HG02798 (cell line): Measurements from ENCODE around the gene KCNK5.

Source experiments
- ATAC-seq: cut with Tn5 transposase; IDR thresholded peaks from one replicate; pipeline ENCODE4 v1.9.1; 2021; ENCODE audit warnings: mild to moderate bottlenecking; ENCODE audit not compliant: unreplicated experiment, poor library complexity

The KCNK5 gene

DNA sequence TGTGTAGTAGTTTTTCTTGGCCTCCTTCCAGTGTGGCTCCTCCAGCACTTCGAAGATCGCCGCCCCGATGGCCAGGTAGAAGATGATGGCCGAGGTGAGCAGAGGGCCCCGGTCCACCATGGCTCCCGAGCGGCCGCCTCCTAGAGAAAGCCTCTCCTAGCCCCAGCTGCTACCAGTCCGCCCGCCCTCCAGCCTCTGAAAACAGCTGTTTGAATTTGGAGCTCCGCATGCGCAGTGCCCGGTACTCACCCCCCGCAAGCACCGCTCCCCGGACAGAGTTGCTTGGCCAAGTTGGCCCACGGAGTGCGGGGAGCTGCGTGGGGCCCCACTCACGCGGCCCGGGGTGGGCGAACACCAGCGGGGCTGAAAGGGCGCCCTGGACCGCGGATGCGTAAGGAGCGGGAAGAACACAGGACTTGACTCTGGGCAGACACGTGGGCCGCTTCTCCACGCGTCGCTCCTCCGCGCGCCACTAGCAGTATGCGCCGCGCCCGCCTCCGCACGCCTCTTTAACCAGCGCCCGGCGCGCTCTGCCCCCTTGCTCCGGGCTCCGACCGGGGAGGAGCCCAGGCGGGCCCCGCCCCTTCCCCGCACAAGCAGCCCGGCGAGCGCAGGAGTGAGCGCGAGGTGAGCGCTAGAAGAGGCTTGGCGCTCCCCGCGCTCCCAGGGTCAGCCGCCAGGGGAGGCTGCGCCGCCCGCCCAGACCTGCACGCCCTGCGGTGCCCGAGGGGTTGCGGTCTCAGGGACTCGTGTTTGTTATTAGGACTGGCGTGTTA, at the start of gene KCNK5:
TSS of gene KCNK5 (minus strand) at position 484 of the 776 bp plus-strand sequence. CDS start at position 120, 364 bp downstream.
- ATAC-seq = peak; percentile 86

DNA sequence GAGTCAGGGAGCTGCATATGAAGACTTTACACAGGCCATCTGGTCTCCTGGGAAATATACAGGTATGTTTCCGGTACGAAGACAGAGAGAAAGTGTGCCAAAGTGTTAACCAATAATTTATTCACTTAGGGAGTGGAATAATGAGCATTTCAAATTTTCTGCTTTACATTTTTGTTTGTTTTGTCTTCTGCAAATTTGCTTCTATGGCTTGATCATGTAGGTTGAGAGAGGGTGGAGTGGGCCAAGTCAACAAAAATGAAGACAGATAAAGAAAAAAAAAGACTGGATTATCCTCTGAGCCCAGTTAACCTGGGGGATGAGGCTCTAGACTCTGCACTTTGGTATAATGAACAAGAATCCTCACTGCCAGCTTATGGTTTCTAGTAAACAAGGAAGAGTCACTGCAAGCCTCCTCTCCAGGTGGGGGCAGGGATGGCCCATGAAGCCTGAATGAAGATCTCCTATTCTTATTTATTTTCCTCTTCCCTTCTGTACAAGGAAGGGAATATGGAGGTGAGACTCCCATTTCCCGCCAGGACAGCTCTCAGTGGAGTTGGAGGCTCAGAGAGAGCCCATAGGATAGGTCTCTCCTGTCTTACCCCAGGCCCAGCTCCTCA, 47.2 kb upstream of the KCNK5 start:
- no peak for ATAC-seq

DNA sequence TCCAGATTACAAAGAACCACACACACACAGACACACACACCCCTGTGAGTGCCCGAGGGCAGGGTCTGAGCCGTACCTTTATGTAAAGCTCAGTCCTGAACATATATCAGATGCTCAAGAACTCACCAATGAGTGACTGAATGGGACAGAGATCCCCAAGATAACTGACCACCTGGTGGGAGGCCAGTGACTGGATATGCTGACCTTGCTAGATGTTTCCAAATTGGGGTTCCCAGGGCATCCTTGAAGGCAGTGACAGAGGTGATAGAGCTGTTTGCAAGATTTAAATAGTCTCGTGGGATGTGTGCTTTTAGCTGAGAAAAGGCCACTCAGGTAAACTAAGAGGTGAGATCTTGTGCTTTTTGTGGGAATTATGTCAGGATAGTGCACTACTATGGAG, 45.6 kb upstream of the KCNK5 start:
- no peak for ATAC-seq

- no peak for ATAC-seq
These were observed 45.2 kb upstream of the KCNK5 start for GRCh38 chr6:39274471-39274870.

GRCh38 chr6:39273406-39273821, 44.1 kb upstream of the KCNK5 start:
- no peak for ATAC-seq

DNA sequence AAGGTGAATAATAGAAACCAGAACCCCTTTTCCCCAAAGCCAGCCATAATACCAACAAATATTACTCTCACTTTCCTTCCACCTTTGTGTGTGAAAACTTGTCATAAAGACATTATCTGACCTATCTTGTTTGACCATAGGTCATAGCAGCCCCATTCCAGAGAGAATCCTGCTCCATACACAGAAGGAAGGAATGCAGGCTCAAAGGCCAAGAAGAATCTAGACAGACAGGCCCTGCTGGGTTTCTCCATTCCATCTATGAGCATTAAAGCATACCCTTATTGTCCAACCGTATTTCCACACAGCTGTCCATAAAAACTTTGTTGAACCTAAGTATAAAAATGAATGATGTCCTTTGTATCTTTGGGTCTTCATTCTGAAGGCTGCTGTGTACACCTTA, 40.7 kb upstream of the KCNK5 start:
- ATAC-seq = no peak

DNA sequence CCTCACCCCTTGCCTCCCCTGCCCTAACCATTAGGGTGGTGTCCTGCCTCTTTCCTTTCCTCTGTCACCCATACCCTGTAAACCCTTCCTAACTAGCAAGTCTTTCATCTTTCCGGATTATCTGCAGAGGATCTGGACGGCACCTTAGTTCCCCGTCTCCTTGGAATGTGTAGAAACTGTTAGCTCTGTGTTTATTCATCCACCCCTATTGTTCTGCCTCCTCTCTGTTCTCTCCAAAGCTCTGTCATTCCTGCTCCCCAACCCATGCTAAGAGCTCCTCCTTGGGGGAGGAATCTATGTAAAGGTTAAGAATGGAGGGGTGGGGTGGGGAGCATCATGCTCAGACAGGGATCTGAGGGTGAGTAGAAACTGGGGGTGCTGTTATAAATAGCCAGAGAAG, 39.4 kb upstream of the KCNK5 start:
- ATAC-seq = no peak

DNA sequence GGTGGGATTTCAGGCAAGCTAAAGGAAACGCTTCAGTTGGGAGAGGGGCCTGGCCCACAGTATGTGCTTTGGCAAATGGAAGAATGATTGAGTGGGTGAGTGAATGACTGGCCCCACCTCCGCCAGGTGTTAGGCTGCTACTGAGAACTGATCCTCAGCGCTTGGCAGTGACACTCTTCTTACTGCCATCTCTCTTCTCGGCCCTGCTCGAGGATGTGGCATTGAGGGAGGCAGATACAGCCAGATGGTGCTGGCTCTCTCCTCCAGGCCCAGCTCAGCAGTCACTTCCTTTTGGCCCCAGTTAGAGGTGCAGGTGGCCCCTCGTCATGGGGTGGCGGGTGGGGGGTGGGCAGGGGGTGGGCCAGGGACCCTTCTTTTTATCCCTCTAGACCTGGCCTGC, 38.9 kb upstream of the KCNK5 start:
- ATAC-seq = no peak

DNA sequence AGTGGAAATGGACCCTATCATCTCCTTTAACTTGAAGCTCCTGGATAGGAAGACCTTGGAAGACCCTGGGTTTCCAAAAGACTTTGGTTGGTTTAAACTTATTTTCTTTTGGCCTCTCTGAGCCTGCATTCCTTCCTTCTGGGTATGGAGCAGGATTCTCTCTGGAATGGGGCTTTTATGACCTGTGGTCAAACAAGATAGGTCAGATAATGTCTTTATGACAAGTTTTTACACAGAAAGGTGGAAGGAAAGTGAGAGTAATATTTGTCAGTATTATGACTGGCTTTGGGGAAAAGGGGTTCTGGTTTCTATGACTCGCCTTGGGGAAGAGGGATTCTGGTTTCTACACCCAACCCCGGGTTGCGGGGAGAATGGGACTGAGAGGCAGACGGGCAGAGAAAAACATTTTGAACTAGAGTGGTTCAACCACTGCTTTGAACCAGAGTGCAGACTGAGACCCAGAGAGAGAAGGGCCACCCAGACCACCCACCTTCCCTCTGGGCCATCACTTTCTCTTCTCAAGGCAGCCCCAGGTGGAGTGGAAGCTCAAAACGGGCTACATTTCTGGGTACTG, 37.6 kb upstream of the KCNK5 start:
- ATAC-seq = no peak

DNA sequence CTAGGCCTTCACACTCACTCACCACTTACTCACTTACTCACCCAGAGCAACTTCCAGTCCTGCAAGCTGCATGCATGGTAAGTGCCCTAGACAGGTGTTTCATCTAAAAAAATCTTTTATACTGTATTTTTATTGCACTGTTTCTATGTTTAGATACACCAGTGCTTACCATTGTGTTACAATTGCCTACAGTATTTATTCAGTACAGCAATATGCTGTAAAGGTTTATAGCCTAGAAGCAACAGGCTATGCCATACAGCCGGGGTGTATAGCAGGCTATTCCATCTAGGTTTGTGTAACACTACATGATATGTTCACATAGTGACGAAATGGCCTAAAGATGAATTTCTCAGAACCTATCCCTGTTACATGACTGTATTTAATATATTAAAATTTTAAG, 37.1 kb upstream of the KCNK5 start:
- ATAC-seq = no peak

DNA sequence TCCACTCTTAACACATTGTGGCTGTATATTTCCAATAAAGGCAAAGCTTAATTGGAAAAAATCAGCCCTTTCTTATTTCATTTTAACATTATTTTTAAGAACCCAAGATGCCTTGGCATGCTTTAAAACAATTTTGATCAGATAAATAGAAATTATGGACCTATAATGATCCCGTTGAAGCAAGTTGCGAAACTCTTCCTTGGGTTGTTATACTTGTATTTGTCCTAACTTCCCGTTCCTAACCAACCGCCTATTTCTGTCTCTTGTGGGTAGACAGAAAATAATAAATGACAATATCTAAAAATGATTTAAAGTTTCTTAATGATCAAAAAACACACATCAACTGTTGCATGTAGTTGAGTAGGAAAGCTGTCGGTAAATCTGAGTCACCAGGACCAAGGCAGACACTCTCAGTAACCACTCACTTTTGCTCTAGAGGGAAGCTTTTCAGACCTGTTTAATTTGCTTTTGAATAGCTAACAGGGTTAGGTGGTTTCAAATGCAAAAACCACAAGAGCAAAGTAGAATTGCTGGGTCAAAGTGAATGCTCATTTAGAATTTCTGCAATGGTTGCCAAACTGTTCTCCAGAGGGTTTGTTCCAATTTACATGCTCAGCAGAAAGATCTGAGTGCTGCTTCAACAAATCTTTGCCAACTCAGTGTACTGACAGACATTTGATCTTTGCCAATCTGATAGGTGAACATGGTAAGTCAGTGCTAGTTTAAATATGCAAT, 34.2 kb upstream of the KCNK5 start:
- no peak for ATAC-seq

DNA sequence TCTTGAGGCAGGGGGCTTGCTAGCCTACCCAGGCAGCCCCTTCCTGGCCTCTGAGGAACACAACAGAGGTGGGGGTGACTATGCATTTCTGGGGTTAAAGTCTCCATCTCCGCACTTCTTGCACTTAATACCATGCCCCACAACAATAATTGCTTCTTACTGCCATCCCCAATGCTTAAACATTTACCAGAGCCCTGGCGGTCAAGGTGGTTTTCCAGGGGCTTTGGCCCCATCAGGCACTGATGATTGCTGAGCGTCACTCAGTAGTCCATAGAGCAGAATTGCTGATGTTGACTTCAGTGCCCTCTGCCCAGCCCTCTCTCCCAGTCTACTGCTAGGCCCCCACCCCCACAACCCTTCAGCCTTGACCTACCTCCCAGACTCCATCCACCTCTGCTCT, 32.5 kb upstream of the KCNK5 start:
- no peak for ATAC-seq

DNA sequence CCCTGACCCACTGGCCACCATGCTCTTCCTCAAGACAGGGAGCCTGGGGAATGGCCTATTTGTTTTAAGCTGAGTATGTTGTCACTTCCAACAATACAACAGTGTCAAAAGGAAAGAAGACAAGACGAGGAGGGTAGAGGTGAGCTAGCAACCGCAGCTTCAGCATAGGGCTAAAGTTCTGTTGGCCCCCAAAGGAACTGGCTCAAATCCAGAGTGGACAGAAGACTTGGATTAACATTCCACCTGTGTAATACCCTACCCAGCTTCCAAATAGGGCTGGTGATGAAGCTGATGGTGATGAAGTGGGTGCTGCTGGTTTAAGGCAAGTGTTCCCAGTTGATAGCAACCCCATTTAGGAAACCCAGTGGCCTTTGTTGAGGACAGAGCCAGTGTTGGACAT, 31.7 kb upstream of the KCNK5 start:
- no peak for ATAC-seq

GRCh38 chr6:39260456-39260855, 31.2 kb upstream of the KCNK5 start:
- ATAC-seq = no peak

DNA sequence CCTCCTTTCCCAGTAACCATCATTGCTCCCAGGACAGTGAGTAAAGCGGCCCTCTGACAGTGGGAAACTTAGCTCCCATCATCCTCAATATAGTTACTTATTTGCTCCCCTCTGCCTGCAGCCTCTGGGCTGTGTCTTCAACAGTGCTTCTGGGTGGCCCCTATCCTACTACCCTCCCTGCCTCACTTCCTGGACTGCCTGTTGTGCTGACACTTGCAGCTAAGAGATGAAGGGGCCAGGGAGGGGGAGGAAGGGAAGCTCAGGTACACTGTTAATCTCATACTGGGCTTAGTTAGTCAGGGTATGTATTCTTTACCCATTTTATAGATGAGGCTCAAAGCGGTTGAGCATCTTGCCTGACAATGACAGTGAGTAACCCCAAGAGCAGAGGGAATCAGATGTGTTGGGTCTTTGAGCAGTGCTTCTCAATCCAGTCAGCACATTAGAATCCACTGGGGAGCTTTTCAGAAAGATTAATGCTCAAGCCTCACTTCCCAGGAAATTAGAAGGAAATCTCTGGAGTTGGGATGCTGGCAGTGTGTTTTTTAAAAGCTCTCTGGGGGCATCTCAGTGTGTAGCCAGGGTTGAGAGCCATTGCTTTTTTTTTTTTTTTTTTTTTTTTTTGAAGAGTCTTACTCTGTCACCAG, 27.1 kb upstream of the KCNK5 start:
- ATAC-seq = no peak

DNA sequence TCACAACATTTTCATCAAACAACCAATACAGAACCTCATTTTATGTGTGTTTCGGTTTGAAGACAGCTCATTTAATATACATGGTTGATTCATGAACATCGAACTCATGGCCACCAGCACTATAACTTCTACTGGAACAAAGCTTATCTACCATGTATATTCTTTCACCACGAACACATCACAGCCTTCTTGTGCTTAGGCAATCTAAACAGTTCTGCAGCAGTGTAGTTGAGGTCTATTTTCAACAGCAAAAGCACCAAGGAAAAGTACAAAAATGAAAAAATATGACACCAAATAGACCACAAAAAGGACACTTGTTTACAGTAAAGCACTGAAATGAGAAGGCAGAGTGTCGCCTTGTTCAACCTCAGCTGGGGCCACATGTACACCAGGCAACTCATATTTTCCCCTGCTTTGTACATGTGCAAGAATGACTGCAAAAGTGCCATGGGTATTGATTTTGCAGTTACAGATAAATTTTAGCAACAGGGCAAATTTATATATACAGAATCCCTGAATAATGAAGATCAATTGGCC, 25.8 kb upstream of the KCNK5 start:
- ATAC-seq = no peak

GRCh38 chr6:39251406-39251805, 22.1 kb upstream of the KCNK5 start:
- ATAC-seq = no peak

GRCh38 chr6:39250507-39250906, 21.2 kb upstream of the KCNK5 start:
- no peak for ATAC-seq

GRCh38 chr6:39249278-39249677, 20.0 kb upstream of the KCNK5 start:
- no peak for ATAC-seq

GRCh38 chr6:39247667-39248194, 18.5 kb upstream of the KCNK5 start:
- ATAC-seq = no peak
